Subcutaneous abdominal adipose tissue (tissue), 5 donors: ENCODE results near the gene LSM6.

ENCODE experiments used
- H3K27ac ChIP-seq: one replicate; pipeline ENCODE4 v1.7.0; 2013; ENCODE audit warnings: low read depth, mild to moderate bottlenecking, inconsistent platforms, low read length, moderate library complexity
- H3K27me3 ChIP-seq, 5 donors: one replicate each; pipeline ENCODE4 v1.7.0; 2013; ENCODE audit warnings: low read length in 5 of 5, inconsistent platforms in 1 of 5; ENCODE audit not compliant: control insufficient read depth in 5 of 5, insufficient read depth in 4 of 5
- H3K36me3 ChIP-seq, 5 donors: one replicate each; pipeline ENCODE4 v1.7.0; 2013; ENCODE audit warnings: low read length in 5 of 5; ENCODE audit not compliant: control insufficient read depth in 5 of 5, insufficient read depth in 5 of 5
- H3K4me1 ChIP-seq, 5 donors: one replicate each; pipeline ENCODE4 v1.7.0; 2013; ENCODE audit warnings: low read length in 5 of 5, mild to moderate bottlenecking in 3 of 5, moderate library complexity in 1 of 5; ENCODE audit not compliant: control insufficient read depth in 5 of 5, insufficient read depth in 5 of 5
- H3K4me3 ChIP-seq, 5 donors: one replicate each; pipeline ENCODE4 v1.7.0; 2013; ENCODE audit warnings: low read length in 5 of 5, low read depth in 1 of 5
- H3K9ac ChIP-seq, 5 donors: one replicate each; pipeline ENCODE4 v1.7.0; 2013; ENCODE audit warnings: low read length in 5 of 5, mild to moderate bottlenecking in 4 of 5, moderate library complexity in 3 of 5
- H3K9me3 ChIP-seq, 5 donors: one replicate each; pipeline ENCODE4 v1.7.0; 2013; ENCODE audit warnings: low read length in 5 of 5; ENCODE audit not compliant: control insufficient read depth in 5 of 5
- donor health status: healthy.
- donor health status: healthy.
- donor health status: healthy.
- donor health status: healthy.
- donor health status: healthy.

The LSM6 gene

DNA sequence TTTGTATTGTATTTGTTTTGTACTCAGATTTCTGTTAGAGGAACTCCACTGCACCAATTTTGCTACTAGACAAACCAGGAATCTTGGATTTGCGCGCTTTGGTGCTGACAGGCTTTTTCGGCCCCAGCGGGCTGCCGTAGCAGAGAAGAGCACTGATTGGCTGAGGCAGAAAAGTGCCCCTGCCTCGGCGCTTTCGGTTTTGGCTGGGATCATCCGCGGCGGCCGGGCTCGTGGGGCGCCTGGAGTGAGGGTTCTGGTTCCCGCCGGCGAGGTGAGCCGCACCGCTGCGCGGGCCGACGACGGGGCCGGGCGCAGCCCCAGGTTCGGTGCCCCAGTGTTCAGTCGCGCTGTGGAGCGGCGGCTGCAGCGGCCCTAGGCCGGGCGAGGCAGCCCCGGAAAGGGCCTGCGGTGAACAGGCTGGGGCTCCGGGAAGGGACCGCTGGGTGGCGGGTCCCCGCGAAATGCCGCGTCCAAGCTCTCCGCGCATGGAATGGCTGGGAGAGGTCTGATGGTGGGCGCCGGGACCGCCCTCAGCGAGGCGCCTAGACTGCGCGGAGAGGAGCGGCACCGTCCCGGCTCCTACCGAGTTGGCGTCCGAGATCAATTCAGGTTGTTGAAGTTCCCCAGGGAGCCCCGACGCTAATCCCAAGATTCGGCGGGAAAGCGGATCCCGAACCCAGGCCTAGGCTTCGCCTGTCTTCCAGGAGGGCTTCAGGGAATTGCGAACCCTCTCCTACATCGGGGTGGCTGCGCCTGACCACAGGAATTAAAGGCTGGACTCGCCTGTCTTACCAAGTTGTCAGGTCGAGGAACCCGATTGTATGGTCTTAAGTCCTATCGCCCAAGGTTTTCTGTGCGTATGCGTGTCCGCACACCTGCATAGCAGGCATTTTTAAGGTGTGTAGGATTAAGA is at the start of gene LSM6:
Gene LSM6, plus strand, starts transcription at position 178 of the 913 bp plus-strand sequence. CDS start 7,204 bp downstream, outside the sequence.
- Histone ChIP-seq H3K27me3 (no peaks in the 10 kb centered on the region), H3K9ac (peak within 1 kb of the TSS; percentile 96 to 99 (median 98)), H3K4me3 (peak within 1 kb of the TSS; percentile 89 to 95 (median 91)), H3K4me1 (peaks cover 2 to 49% (median 42%) of the 10 kb centered on the region in 5 donors), H3K9me3 (no peaks in the 10 kb centered on the region), H3K27ac (peak within 1 kb of the TSS; percentile 92), H3K36me3 (no peaks in the 10 kb centered on the region)

DNA sequence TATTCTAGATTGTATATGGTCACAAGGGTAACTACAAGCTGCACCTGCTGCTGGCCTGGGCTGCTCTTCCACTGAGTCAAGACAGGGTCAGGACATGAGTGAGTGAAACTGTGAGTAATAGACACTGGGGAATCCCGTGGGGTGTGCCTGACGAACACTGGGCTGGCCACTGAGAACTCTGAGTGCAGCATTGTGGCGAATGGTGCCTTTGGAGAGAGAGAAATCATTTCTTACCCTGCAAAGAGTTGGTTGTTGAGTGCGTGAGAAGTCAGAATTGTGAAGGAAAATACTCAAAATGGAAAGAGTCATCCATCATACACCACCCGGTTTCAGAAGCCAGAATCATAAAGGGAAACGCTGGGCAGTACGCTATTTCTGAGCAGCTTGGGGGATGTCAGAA is 43.1 kb upstream of the LSM6 start:
- Histone ChIP-seq H3K9me3 (no peaks in the 10 kb centered on the region), H3K4me3 (no peak overlapping the region), H3K27me3 (no peaks in the 10 kb centered on the region), H3K36me3 (no peaks in the 10 kb centered on the region), H3K9ac (no peak overlapping the region), H3K27ac (no peak overlapping the region), H3K4me1 (peaks cover 0 to 32% (median 14%) of the 10 kb centered on the region in 5 donors)

GRCh38 chr4:146134761-146135445 is 40.6 kb upstream of the LSM6 start:
- no peak overlapping the region for H3K9ac ChIP-seq
- H3K36me3 ChIP-seq: no peaks in the 10 kb centered on the region
- H3K4me1 ChIP-seq: peaks cover 0 to 32% (median 14%) of the 10 kb centered on the region in 5 donors
- peak overlapping the region; percentile 31 for H3K27ac ChIP-seq
- no peaks in the 10 kb centered on the region for H3K9me3 ChIP-seq
- no peaks in the 10 kb centered on the region for H3K27me3 ChIP-seq
- H3K4me3 ChIP-seq: no peak overlapping the region

GRCh38 chr4:146135941-146136340 is 39.6 kb upstream of the LSM6 start:
- Histone ChIP-seq H3K36me3 (no peaks in the 10 kb centered on the region), H3K27me3 (no peaks in the 10 kb centered on the region), H3K4me3 (no peak overlapping the region), H3K9me3 (no peaks in the 10 kb centered on the region), H3K4me1 (peaks cover 0 to 32% (median 14%) of the 10 kb centered on the region in 5 donors), H3K27ac (no peak overlapping the region), H3K9ac (no peak overlapping the region)

GRCh38 chr4:146142768-146143167 is 32.8 kb upstream of the LSM6 start:
- no peak overlapping the region for H3K27ac ChIP-seq
- H3K36me3 ChIP-seq: no peaks in the 10 kb centered on the region
- no peak overlapping the region for H3K9ac ChIP-seq
- peaks cover 0 to 7% (median 0%) of the 10 kb centered on the region in 5 donors for H3K4me1 ChIP-seq
- H3K9me3 ChIP-seq: no peaks in the 10 kb centered on the region
- no peak overlapping the region for H3K4me3 ChIP-seq
- no peaks in the 10 kb centered on the region for H3K27me3 ChIP-seq

DNA sequence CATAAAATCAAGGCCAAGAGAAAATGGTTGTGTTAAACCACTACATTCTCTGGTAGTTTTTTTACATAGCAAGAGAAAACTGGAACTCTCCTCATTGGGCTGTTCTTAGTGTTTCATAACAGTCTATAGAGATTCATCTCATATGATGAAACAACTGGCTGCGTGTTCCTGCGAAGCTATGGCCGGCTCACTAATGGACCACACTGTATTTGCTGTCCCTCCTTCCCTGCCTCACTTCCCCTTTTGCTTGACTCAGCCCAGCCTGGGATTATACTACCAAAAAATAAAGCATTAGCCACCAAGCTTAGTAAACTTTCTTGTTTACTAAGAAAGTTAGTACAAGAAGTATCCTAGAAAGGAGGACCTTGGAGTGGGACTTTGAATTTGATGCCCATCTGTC is 31.6 kb upstream of the LSM6 start:
- Histone ChIP-seq H3K9me3 (no peaks in the 10 kb centered on the region), H3K4me3 (no peak overlapping the region), H3K27me3 (no peaks in the 10 kb centered on the region), H3K36me3 (no peaks in the 10 kb centered on the region), H3K27ac (no peak overlapping the region), H3K4me1 (peaks cover 0 to 7% (median 0%) of the 10 kb centered on the region in 5 donors), H3K9ac (no peak overlapping the region)

DNA sequence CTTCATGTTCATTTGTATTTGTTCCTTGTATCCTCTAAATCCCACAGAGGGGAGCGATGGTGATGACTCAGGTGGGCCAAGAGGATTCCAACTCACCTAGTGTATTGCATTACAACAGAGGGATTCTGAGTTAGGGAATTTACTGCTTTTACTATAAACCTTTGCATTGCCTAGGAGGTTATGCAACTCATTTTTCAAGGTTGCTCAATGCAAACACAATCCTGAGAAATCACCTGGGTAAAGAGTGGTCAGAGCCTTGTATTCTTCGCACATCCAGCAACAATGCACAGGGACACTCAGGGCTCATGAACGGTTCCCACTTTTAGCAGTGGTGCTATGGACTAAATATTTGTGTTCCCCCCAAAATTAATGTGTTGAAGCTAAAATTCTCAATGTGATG is 28.6 kb upstream of the LSM6 start:
- H3K27me3 ChIP-seq: no peaks in the 10 kb centered on the region
- no peak overlapping the region for H3K4me3 ChIP-seq
- H3K9me3 ChIP-seq: no peaks in the 10 kb centered on the region
- H3K36me3 ChIP-seq: no peaks in the 10 kb centered on the region
- no peak overlapping the region for H3K27ac ChIP-seq
- H3K4me1 ChIP-seq: no peaks in the 10 kb centered on the region
- H3K9ac ChIP-seq: no peak overlapping the region

DNA sequence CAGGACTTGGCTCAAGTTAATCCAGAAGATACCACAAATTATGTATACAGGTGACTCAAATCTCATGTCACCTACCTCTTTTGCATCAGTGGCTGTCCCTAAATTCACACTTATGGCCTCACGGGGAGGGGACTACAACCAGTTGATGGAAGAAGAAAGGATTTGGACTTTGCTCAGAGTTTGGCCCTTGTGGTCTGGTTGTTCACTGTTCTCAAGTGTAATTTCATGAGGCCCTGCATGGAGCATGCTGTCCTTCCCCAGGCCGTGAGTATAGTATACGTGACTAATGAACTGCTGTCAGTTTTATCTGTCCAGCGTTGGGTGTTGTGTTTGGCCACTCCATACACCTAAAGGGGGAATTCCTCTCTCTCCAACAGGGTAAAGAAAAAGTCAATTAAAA is 27.5 kb upstream of the LSM6 start:
- H3K9ac ChIP-seq: no peak overlapping the region
- no peak overlapping the region for H3K4me3 ChIP-seq
- H3K27ac ChIP-seq: no peak overlapping the region
- H3K36me3 ChIP-seq: no peaks in the 10 kb centered on the region
- H3K9me3 ChIP-seq: no peaks in the 10 kb centered on the region
- no peaks in the 10 kb centered on the region for H3K4me1 ChIP-seq
- no peaks in the 10 kb centered on the region for H3K27me3 ChIP-seq

- Histone ChIP-seq H3K9ac (no peak overlapping the region), H3K36me3 (no peaks in the 10 kb centered on the region), H3K27ac (no peak overlapping the region), H3K4me1 (peaks cover 0 to 2% (median 0%) of the 10 kb centered on the region in 5 donors), H3K4me3 (no peak overlapping the region), H3K9me3 (no peaks in the 10 kb centered on the region), H3K27me3 (no peaks in the 10 kb centered on the region)
These were observed 21.5 kb upstream of the LSM6 start for GRCh38 chr4:146154057-146154456.

DNA sequence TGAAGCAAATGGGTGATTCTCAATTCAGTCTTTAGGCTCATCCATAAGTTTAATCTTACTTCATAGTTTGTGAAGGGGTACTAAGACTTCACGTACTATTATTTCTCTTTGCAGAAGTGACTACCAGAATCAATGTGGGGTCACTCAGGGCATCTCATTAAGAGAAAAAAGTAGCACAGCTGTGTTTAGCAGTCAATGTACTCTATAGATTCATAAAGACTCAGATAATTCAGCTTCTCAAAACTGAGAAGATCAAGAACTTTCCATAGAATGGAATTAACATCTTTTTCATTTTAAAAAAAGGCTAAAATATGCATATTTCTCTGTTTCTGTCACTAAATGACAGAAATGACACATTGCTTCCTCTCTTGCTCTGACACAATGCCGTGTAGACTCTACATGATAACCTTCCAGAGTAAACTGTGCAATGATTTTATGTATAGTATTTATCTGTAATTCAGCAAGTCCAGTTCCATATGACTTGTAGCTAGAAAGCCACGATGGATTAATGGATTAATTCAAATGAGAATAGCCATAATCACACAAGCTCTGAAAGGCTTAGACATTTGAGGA is 20.3 kb upstream of the LSM6 start:
- H3K9me3 ChIP-seq: no peaks in the 10 kb centered on the region
- no peak overlapping the region for H3K4me3 ChIP-seq
- no peaks in the 10 kb centered on the region for H3K27me3 ChIP-seq

More for the DNA sequence above, 20.3 kb upstream of the LSM6 start:
- Histone ChIP-seq H3K4me1 (peaks cover 0 to 14% (median 10%) of the 10 kb centered on the region in 5 donors), H3K36me3 (no peaks in the 10 kb centered on the region), H3K27ac (no peak overlapping the region), H3K9ac (no peak overlapping the region)
